H9 (cell line): ENCODE measurements around the gene PREX1. TPM values are rescaled to one million over a fixed set of nuclear protein-coding genes. Genes with fewer than 3 reads are reported as not detected.

ENCODE experiments used
- DNase-seq: peaks from one replicate; pipeline ENCODE4 v3.0.0-alpha.2; 2017
- H2AFZ ChIP-seq: one replicate; pipeline ENCODE4 v1.6.1; 2013; ENCODE audit warnings: mild to moderate bottlenecking, low read length, control low read depth, moderate library complexity
- H2AK5ac ChIP-seq: 2 replicates; pipeline ENCODE4 v1.6.1; 2013; ENCODE audit warnings: low read length, control low read depth, mixed read lengths; ENCODE audit not compliant: insufficient read length
- H2BK120ac ChIP-seq: one replicate; pipeline ENCODE4 v1.6.1; 2013; ENCODE audit warnings: low read depth, mild to moderate bottlenecking, low read length, control low read depth, inconsistent platforms; ENCODE audit not compliant: poor library complexity, severe bottlenecking
- H2BK12ac ChIP-seq: 2 replicates; pipeline ENCODE4 v1.6.1; 2013; ENCODE audit warnings: low read length, control low read depth, mixed read lengths, low read depth; ENCODE audit not compliant: insufficient read length
- H2BK15ac ChIP-seq: 2 replicates; pipeline ENCODE4 v1.6.1; 2013; ENCODE audit warnings: low read depth, low read length, control low read depth
- H2BK20ac ChIP-seq: one replicate; pipeline ENCODE4 v1.6.1; 2013; ENCODE audit warnings: low read depth, mild to moderate bottlenecking, low read length, control low read depth, inconsistent platforms; ENCODE audit not compliant: poor library complexity, severe bottlenecking
- H2BK5ac ChIP-seq: 2 replicates; pipeline ENCODE4 v1.6.1; 2013; ENCODE audit warnings: low read length, control low read depth, mixed read lengths; ENCODE audit not compliant: insufficient read length
- H3K14ac ChIP-seq: 2 replicates; pipeline ENCODE4 v1.6.1; 2013; ENCODE audit warnings: low read length, control low read depth; ENCODE audit not compliant: insufficient read depth
- H3K18ac ChIP-seq: 2 replicates; pipeline ENCODE4 v1.6.1; 2013; ENCODE audit warnings: low read depth, mild to moderate bottlenecking, mixed read lengths, low read length, control low read depth; ENCODE audit not compliant: insufficient read length
- H3K23ac ChIP-seq: 2 replicates; pipeline ENCODE4 v1.6.1; 2013; ENCODE audit warnings: low read length, control low read depth, mixed read lengths, low read depth; ENCODE audit not compliant: insufficient read length
- H3K23me2 ChIP-seq: 2 replicates; pipeline ENCODE4 v1.6.1; 2013; ENCODE audit warnings: low read depth, mild to moderate bottlenecking, mixed read lengths, low read length, control low read depth; ENCODE audit not compliant: insufficient read length, poor library complexity, severe bottlenecking
- H3K27ac ChIP-seq: 2 replicates; pipeline ENCODE4 v1.5.1; 2013; ENCODE audit warnings: low read length, control low read depth, mixed read lengths, low read depth; ENCODE audit not compliant: insufficient read length
- H3K27me3 ChIP-seq: 2 replicates; pipeline ENCODE4 v1.6.1; 2013; ENCODE audit warnings: low read length, control low read depth, inconsistent platforms; ENCODE audit not compliant: insufficient read depth
- H3K4ac ChIP-seq: 2 replicates; pipeline ENCODE4 v1.6.1; 2013; ENCODE audit warnings: low read depth, mild to moderate bottlenecking, control low read depth, inconsistent platforms, low read length, moderate library complexity
- H3K4me1 ChIP-seq: 2 replicates; pipeline ENCODE4 v1.6.1; 2013; ENCODE audit warnings: low read length, control low read depth, inconsistent platforms; ENCODE audit not compliant: insufficient read depth
- H3K4me2 ChIP-seq: 2 replicates; pipeline ENCODE4 v1.6.1; 2013; ENCODE audit warnings: low read length, control low read depth, mixed read lengths; ENCODE audit not compliant: insufficient read length, insufficient read depth
- H3K56ac ChIP-seq: 2 replicates; pipeline ENCODE4 v1.6.1; 2013; ENCODE audit warnings: low read depth, mild to moderate bottlenecking, mixed read lengths, low read length, control low read depth; ENCODE audit not compliant: insufficient read length
- H3K79me1 ChIP-seq: 2 replicates; pipeline ENCODE4 v1.6.1; 2013; ENCODE audit warnings: low read depth, mild to moderate bottlenecking, moderate library complexity, low read length, control low read depth, inconsistent platforms; ENCODE audit not compliant: insufficient read depth, poor library complexity, severe bottlenecking
- H3K79me2 ChIP-seq: 2 replicates; pipeline ENCODE4 v1.6.1; 2013; ENCODE audit warnings: low read length, control low read depth, inconsistent platforms; ENCODE audit not compliant: insufficient read depth
- H3K9ac ChIP-seq: 2 replicates; pipeline ENCODE4 v1.6.1; 2013; ENCODE audit warnings: low read length, control low read depth, mixed read lengths; ENCODE audit not compliant: insufficient read length; ENCODE audit errors: extremely low read depth
- H3K9me3 ChIP-seq: one replicate; pipeline ENCODE4 v1.6.1; 2013; ENCODE audit warnings: low read depth, low read length, inconsistent platforms; ENCODE audit not compliant: control insufficient read depth
- H3T11ph ChIP-seq: one replicate; pipeline ENCODE4 v1.6.1; 2013; ENCODE audit warnings: mild to moderate bottlenecking, low read length, control low read depth, inconsistent platforms
- H4K20me1 ChIP-seq: one replicate; pipeline ENCODE4 v1.6.1; 2013; ENCODE audit not compliant: control insufficient read depth, insufficient read length, insufficient read depth
- H4K5ac ChIP-seq: 2 replicates; pipeline ENCODE4 v1.6.1; 2013; ENCODE audit warnings: low read depth, mild to moderate bottlenecking, mixed read lengths, low read length, control low read depth; ENCODE audit not compliant: insufficient read length
- H4K8ac ChIP-seq: replicated peaks from 2 replicates; pipeline ENCODE4 v1.6.1; 2013; ENCODE audit warnings: low read length, control low read depth, mixed read lengths, low read depth; ENCODE audit not compliant: insufficient read length
- H4K91ac ChIP-seq: 2 replicates; pipeline ENCODE4 v1.6.1; 2013; ENCODE audit warnings: low read depth, mild to moderate bottlenecking, moderate library complexity, mixed read lengths, low read length, control low read depth; ENCODE audit not compliant: insufficient read length
- H3K27ac Mint-ChIP-seq, 3 experiments: 2 replicates in 2 of 3; 3 replicates in 1 of 3; pipeline ENCODE4 v1.8.0; 2020 to 2021; ENCODE audit warnings: mixed read lengths in 3 of 3, mild to moderate bottlenecking in 1 of 3, moderate library complexity in 1 of 3
- H3K27me3 Mint-ChIP-seq: 2 replicates; pipeline ENCODE4 v1.8.0; 2021; ENCODE audit warnings: low read depth, mild to moderate bottlenecking, moderate library complexity, mixed read lengths
- H3K36me3 Mint-ChIP-seq, 3 experiments: 2 replicates in 2 of 3; 3 replicates in 1 of 3; pipeline ENCODE4 v1.8.0; 2020 to 2021; ENCODE audit warnings: low read depth in 3 of 3, mixed read lengths in 3 of 3; ENCODE audit not compliant: insufficient read depth in 1 of 3
- H3K4me1 Mint-ChIP-seq, 2 experiments: 2 replicates each; pipeline ENCODE4 v1.8.0; 2020; ENCODE audit warnings: mixed read lengths in 2 of 2
- H3K4me3 Mint-ChIP-seq, 2 experiments: 2 replicates in 1 of 2; 3 replicates in 1 of 2; pipeline ENCODE4 v1.8.0; 2020 to 2021; ENCODE audit warnings: mild to moderate bottlenecking in 2 of 2, mixed read lengths in 2 of 2, moderate library complexity in 1 of 2
- H3K9me3 Mint-ChIP-seq, 2 experiments: 2 replicates in 1 of 2; 3 replicates in 1 of 2; pipeline ENCODE4 v1.8.0; 2020; ENCODE audit warnings: mild to moderate bottlenecking in 2 of 2, mixed read lengths in 2 of 2, moderate library complexity in 1 of 2
- WGBS: extraction: QIAGEN DNeasy Blood & Tissue Kit; methylation state at CpG from one replicate; pipeline ENCODE4 v1.1.7; 2013; ENCODE audit warnings: missing lambda C conversion rate, low lambda C conversion rate, mixed read lengths; ENCODE audit not compliant: insufficient read length; ENCODE audit errors: extremely low coverage; 5-methylcytosine and 5-hydroxymethylcytosine counted together
- total RNA-seq: library from RNA; stranded (reverse); gene quantifications from 2 replicates; pipeline ENCODE4 v1.2.1, GENCODE V29; 2021
- TF ChIP-seq, protein P1 (sequence below): fragments of 200-600 bp; sonication (generic); conservative IDR thresholded peaks from 3 replicates; pipeline ENCODE4 v1.8.0; 2021; ENCODE audit warnings: antibody characterized with exemption, mild to moderate bottlenecking

The PREX1 gene
- total RNA-seq, 1 experiment from 2014 or later, result 6.6 TPM

DNA sequence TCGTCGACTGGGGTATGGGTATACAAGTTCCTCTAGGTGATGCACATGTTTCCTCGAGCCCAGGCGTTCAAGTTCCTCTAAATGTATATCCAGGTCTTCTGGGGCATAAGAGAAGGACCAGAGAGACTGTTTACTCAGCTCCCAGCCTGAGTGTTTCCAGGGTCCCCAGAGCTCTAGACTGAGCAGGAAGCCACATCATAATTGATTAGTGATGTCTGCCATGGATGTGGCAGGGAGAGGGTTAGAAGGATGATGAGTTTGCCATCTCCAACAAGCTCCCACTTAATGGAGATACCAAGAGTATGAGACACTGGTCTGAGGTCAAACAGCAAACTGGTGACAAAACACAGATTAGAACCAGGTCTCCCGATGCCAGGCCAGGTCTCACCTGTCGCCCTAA, 74.8 kb downstream of the PREX1 start:
- Histone ChIP-seq H2BK15ac (no peak overlapping the region), H3K4me2 (no peak overlapping the region), H3K9ac (no peak overlapping the region), H2BK120ac (no peak overlapping the region), H3K23ac (no peak overlapping the region), H2BK20ac (no peak overlapping the region), H3T11ph (no peak overlapping the region), H3K56ac (no peak overlapping the region), H3K27ac (no peak overlapping the region), H3K14ac (no peak overlapping the region), H4K20me1 (no peaks in the 10 kb centered on the region), H4K5ac (no peak overlapping the region), H3K18ac (no peak overlapping the region), H3K79me1 (no peaks in the 10 kb centered on the region), H2BK5ac (no peak overlapping the region), H2AK5ac (no peak overlapping the region), H3K4ac (no peak overlapping the region), H3K9me3 (no peaks in the 10 kb centered on the region), H2BK12ac (no peak overlapping the region), H3K79me2 (no peaks in the 10 kb centered on the region), H4K91ac (no peak overlapping the region), H3K23me2 (no peaks in the 10 kb centered on the region), H3K27me3 (no peaks in the 10 kb centered on the region), H4K8ac (no peak overlapping the region), H3K4me1 (peaks cover 11% of the 10 kb centered on the region; the same call in 1 of the 2 replicates), H2AFZ (no peak overlapping the region)
- no CpG with 5 or more reads among the region's 6 CpGs for whole genome bisulfite sequencing
- Mint-ChIP-seq H3K36me3 (peaks cover 0 to 11% (median 9%) of the 10 kb centered on the region in 3 experiments; a peak in 4 of 7 replicates), H3K4me3 (no peak overlapping the region), H3K9me3 (peaks cover 6 to 10% of the 10 kb centered on the region in 2 experiments; a peak in 3 of 5 replicates), H3K27me3 (peaks cover 1% of the 10 kb centered on the region), H3K4me1 (peaks cover 50 to 61% of the 10 kb centered on the region in 2 experiments), H3K27ac (no peak overlapping the region)
- no peak for DNase-seq
- TF ChIP-seq, protein P1, sequence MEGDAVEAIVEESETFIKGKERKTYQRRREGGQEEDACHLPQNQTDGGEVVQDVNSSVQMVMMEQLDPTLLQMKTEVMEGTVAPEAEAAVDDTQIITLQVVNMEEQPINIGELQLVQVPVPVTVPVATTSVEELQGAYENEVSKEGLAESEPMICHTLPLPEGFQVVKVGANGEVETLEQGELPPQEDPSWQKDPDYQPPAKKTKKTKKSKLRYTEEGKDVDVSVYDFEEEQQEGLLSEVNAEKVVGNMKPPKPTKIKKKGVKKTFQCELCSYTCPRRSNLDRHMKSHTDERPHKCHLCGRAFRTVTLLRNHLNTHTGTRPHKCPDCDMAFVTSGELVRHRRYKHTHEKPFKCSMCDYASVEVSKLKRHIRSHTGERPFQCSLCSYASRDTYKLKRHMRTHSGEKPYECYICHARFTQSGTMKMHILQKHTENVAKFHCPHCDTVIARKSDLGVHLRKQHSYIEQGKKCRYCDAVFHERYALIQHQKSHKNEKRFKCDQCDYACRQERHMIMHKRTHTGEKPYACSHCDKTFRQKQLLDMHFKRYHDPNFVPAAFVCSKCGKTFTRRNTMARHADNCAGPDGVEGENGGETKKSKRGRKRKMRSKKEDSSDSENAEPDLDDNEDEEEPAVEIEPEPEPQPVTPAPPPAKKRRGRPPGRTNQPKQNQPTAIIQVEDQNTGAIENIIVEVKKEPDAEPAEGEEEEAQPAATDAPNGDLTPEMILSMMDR, result no peak
